Central memory CD8-positive, alpha-beta T cell (primary cell): ENCODE results near the gene ZNF546.
"Not testable (repeated sequence)": the region's sequence is repeated elsewhere in the genome, so short reads cannot be mapped to it uniquely, and the experiment has no call there.

Experiments used
- ATAC-seq: fragments of 150-1000 bp; cut with Tn5 transposase; replicated peaks from 2 replicates; pipeline ENCODE4 v1.10.0; 2022; ENCODE audit warnings: mild to moderate bottlenecking, moderate FRiP score, moderate number of reproducible peaks; ENCODE audit not compliant: poor library complexity, severe bottlenecking; ENCODE audit errors: extremely low read depth
- DNase-seq, 2 donors: peaks; one replicate each; pipeline ENCODE4 v3.0.0; 2021; ENCODE audit warnings: low spot score in 2 of 2
- H3K27ac Mint-ChIP-seq: one replicate; pipeline ENCODE4 v1.8.0; 2022; ENCODE audit warnings: low read depth, mild to moderate bottlenecking, moderate library complexity, mixed read lengths
- H3K27me3 Mint-ChIP-seq: one replicate; pipeline ENCODE4 v1.8.0; 2022; ENCODE audit warnings: mixed read lengths
- H3K36me3 Mint-ChIP-seq: one replicate; pipeline ENCODE4 v1.8.0; 2022; ENCODE audit warnings: mild to moderate bottlenecking, moderate library complexity, mixed read lengths; ENCODE audit not compliant: insufficient read depth
- H3K4me1 Mint-ChIP-seq: one replicate; pipeline ENCODE4 v1.8.0; 2022; ENCODE audit warnings: mixed read lengths
- H3K4me3 Mint-ChIP-seq: one replicate; pipeline ENCODE4 v1.8.0; 2022; ENCODE audit warnings: mild to moderate bottlenecking, moderate library complexity, mixed read lengths
- H3K9me3 Mint-ChIP-seq: one replicate; pipeline ENCODE4 v1.8.0; 2022; ENCODE audit warnings: mixed read lengths

ZNF546 gene

GRCh38 chr19:40033989-40034560, 37.2 kb downstream of the ZNF546 start:
- DNase-seq (no peak), ATAC-seq (no peak)
- H3K36me3 Mint-ChIP-seq: no peaks in the 10 kb centered on the region
- no peak overlapping the region for H3K4me3 Mint-ChIP-seq
- H3K27ac Mint-ChIP-seq: no peak overlapping the region
- H3K4me1 Mint-ChIP-seq: no peaks in the 10 kb centered on the region
- peaks cover 10% of the 10 kb centered on the region for H3K9me3 Mint-ChIP-seq
- no peaks in the 10 kb centered on the region for H3K27me3 Mint-ChIP-seq

- ATAC-seq (no peak), DNase-seq (no peak)
- Mint-ChIP-seq H3K4me1 (no peaks in the 10 kb centered on the region), H3K36me3 (no peaks in the 10 kb centered on the region), H3K27me3 (no peaks in the 10 kb centered on the region), H3K27ac (no peak overlapping the region), H3K4me3 (no peak overlapping the region), H3K9me3 (peaks cover 10% of the 10 kb centered on the region)
These were observed 39.1 kb downstream of the ZNF546 start for GRCh38 chr19:40035996-40036395.

GRCh38 chr19:40038047-40038446, 41.2 kb downstream of the ZNF546 start:
- H3K9me3 Mint-ChIP-seq: peaks cover 10% of the 10 kb centered on the region
- DNase-seq, H3K4me3 Mint-ChIP-seq, H3K4me1 Mint-ChIP-seq, ATAC-seq, H3K27ac Mint-ChIP-seq, H3K36me3 Mint-ChIP-seq, H3K27me3 Mint-ChIP-seq: not testable (repeated sequence)

GRCh38 chr19:40041718-40042117, 44.9 kb downstream of the ZNF546 start:
- not testable (repeated sequence) for DNase-seq, ATAC-seq, H3K4me3 Mint-ChIP-seq, H3K27me3 Mint-ChIP-seq, H3K27ac Mint-ChIP-seq, H3K4me1 Mint-ChIP-seq
- Mint-ChIP-seq H3K36me3 (peaks cover 27% of the 10 kb centered on the region), H3K9me3 (peaks cover 20% of the 10 kb centered on the region)

- no peak for DNase-seq
- Mint-ChIP-seq H3K36me3 (peaks cover 17% of the 10 kb centered on the region), H3K9me3 (no peaks in the 10 kb centered on the region), H3K4me3 (no peak overlapping the region), H3K4me1 (peaks cover 57% of the 10 kb centered on the region), H3K27me3 (no peaks in the 10 kb centered on the region), H3K27ac (no peak overlapping the region)
- ATAC-seq: no peak
These were observed 56.6 kb downstream of the ZNF546 start for GRCh38 chr19:40053491-40053890.

GRCh38 chr19:40054632-40055031, 57.8 kb downstream of the ZNF546 start:
- Mint-ChIP-seq H3K27me3 (peaks cover 9% of the 10 kb centered on the region), H3K27ac (no peak overlapping the region), H3K4me1 (peaks cover 53% of the 10 kb centered on the region), H3K4me3 (peak overlapping the region; percentile 99), H3K9me3 (peaks cover 9% of the 10 kb centered on the region), H3K36me3 (peaks cover 11% of the 10 kb centered on the region)
- DNase-seq: no peak
- no peak for ATAC-seq

- Mint-ChIP-seq H3K27me3 (peaks cover 13% of the 10 kb centered on the region), H3K4me1 (peaks cover 53% of the 10 kb centered on the region), H3K4me3 (peak overlapping the region; percentile 99), H3K27ac (no peak overlapping the region), H3K36me3 (peaks cover 11% of the 10 kb centered on the region), H3K9me3 (peaks cover 13% of the 10 kb centered on the region)
- DNase-seq (no peak), ATAC-seq (no peak)
These were observed 58.2 kb downstream of the ZNF546 start for GRCh38 chr19:40055049-40055448.

GRCh38 chr19:40055832-40056504, 59.1 kb downstream of the ZNF546 start, which contains the start of gene ZNF780B:
Gene ZNF780B (minus strand): TSS chr19:40056231. CDS start chr19:40050332, 5,899 bp downstream.
- H3K27me3 Mint-ChIP-seq: peaks cover 14% of the 10 kb centered on the region
- peaks cover 7% of the 10 kb centered on the region for H3K36me3 Mint-ChIP-seq
- peak within 1 kb of the TSS; percentile 99 for H3K4me3 Mint-ChIP-seq
- ATAC-seq: peak; percentile 93
- H3K4me1 Mint-ChIP-seq: peaks cover 48% of the 10 kb centered on the region
- DNase-seq: peak; percentile 34
- peaks cover 14% of the 10 kb centered on the region for H3K9me3 Mint-ChIP-seq
- peak within 1 kb of the TSS; percentile 97 for H3K27ac Mint-ChIP-seq

GRCh38 chr19:40056505-40056904, 59.6 kb downstream of the ZNF546 start:
- Mint-ChIP-seq H3K9me3 (peaks cover 14% of the 10 kb centered on the region), H3K36me3 (peaks cover 7% of the 10 kb centered on the region), H3K4me3 (peak overlapping the region; percentile 99), H3K27me3 (peaks cover 14% of the 10 kb centered on the region), H3K27ac (peak overlapping the region; percentile 97), H3K4me1 (peaks cover 48% of the 10 kb centered on the region)
- peak; percentile 9 for ATAC-seq
- no peak for DNase-seq

GRCh38 chr19:40057166-40057565, 60.3 kb downstream of the ZNF546 start:
- Mint-ChIP-seq H3K36me3 (peaks cover 7% of the 10 kb centered on the region), H3K4me1 (peaks cover 46% of the 10 kb centered on the region), H3K9me3 (peaks cover 14% of the 10 kb centered on the region), H3K27me3 (peaks cover 14% of the 10 kb centered on the region), H3K27ac (no peak overlapping the region), H3K4me3 (peak overlapping the region; percentile 13)
- DNase-seq: no peak
- no peak for ATAC-seq

GRCh38 chr19:40059624-40060023, 62.8 kb downstream of the ZNF546 start:
- H3K27ac Mint-ChIP-seq: no peak overlapping the region
- no peak for ATAC-seq
- DNase-seq: no peak
- peaks cover 14% of the 10 kb centered on the region for H3K27me3 Mint-ChIP-seq
- H3K9me3 Mint-ChIP-seq: peaks cover 30% of the 10 kb centered on the region
- peaks cover 21% of the 10 kb centered on the region for H3K4me1 Mint-ChIP-seq
- no peak overlapping the region for H3K4me3 Mint-ChIP-seq
- H3K36me3 Mint-ChIP-seq: peaks cover 7% of the 10 kb centered on the region

- no peak for DNase-seq
- Mint-ChIP-seq H3K36me3 (peaks cover 9% of the 10 kb centered on the region), H3K4me1 (no peaks in the 10 kb centered on the region), H3K4me3 (no peak overlapping the region), H3K27me3 (no peaks in the 10 kb centered on the region), H3K27ac (no peak overlapping the region), H3K9me3 (peaks cover 5% of the 10 kb centered on the region)
- no peak for ATAC-seq
These were observed 73.2 kb downstream of the ZNF546 start for GRCh38 chr19:40070058-40070457.
